CD4-positive, alpha-beta T cell (primary cell): ENCODE results near the gene BLNK. TPM values are rescaled to one million over a fixed set of nuclear protein-coding genes. Genes with fewer than 3 reads are reported as not detected.

Experiments used
- ATAC-seq: fragments of 200-7000 bp; cut with Tn5 transposase; one replicate; pipeline ENCODE4 v1.10.0; 2022; ENCODE audit warnings: mild to moderate bottlenecking; ENCODE audit not compliant: poor library complexity
- CTCF ChIA-PET: fragments of 350-600 bp; sonication (Branson Sonifier 250); formaldehyde crosslinking; loops from one replicate; lab custom pipeline; 2021; ENCODE audit warnings: antibody characterized with exemption, inconsistent platforms; lab: Charles Lee
- POLR2A ChIA-PET: fragments of 350-600 bp; sonication (Branson Sonifier 250); formaldehyde crosslinking; loops from one replicate; lab custom pipeline; 2021; ENCODE audit warnings: antibody characterized with exemption, inconsistent platforms; lab: Charles Lee
- DNase-seq, 14 experiments: peaks; one replicate each; pipeline ENCODE4 v3.0.0-alpha.2; 2013 to 2020; ENCODE audit warnings: mixed read lengths in 2 of 14
- H3K27ac ChIP-seq, 2 donors: one replicate each; pipeline versions ENCODE4 v1.5.1 to v1.7.0; 2013; ENCODE audit warnings: low read length in 2 of 2, low read depth in 1 of 2, mild to moderate bottlenecking in 1 of 2
- H3K27me3 ChIP-seq, 2 experiments: 1 replicate in 1 of 2; 2 replicates in 1 of 2; pipeline versions ENCODE4 v1.6.1 to v1.7.0; 2013; ENCODE audit warnings: low read length in 2 of 2, control low read depth in 1 of 2, mild to moderate bottlenecking in 1 of 2, moderate library complexity in 1 of 2; ENCODE audit not compliant: insufficient read depth in 2 of 2, control insufficient read depth in 1 of 2
- H3K36me3 ChIP-seq: one replicate; pipeline ENCODE4 v1.6.1; 2013; ENCODE audit warnings: low read length, control low read depth; ENCODE audit not compliant: insufficient read depth
- H3K4me1 ChIP-seq: one replicate; pipeline ENCODE4 v1.6.1; 2013; ENCODE audit warnings: low read length, control low read depth; ENCODE audit not compliant: insufficient read depth
- H3K4me3 ChIP-seq: one replicate; pipeline ENCODE4 v1.5.1; 2013; ENCODE audit warnings: mild to moderate bottlenecking, low read length, moderate library complexity
- H3K9me3 ChIP-seq, 2 experiments: 1 replicate in 1 of 2; 2 replicates in 1 of 2; pipeline versions ENCODE4 v1.6.1 to v1.7.0; 2013; ENCODE audit warnings: low read length in 2 of 2, mild to moderate bottlenecking in 2 of 2, control low read depth in 1 of 2, moderate library complexity in 1 of 2; ENCODE audit not compliant: control insufficient read depth in 1 of 2, insufficient read depth in 1 of 2
- H3K27ac Mint-ChIP-seq: one replicate; pipeline ENCODE4 v1.8.0; 2020; ENCODE audit warnings: mixed read lengths
- H3K27me3 Mint-ChIP-seq: one replicate; pipeline ENCODE4 v1.8.0; 2021; ENCODE audit warnings: mixed read lengths
- H3K36me3 Mint-ChIP-seq: one replicate; pipeline ENCODE4 v1.8.0; 2021; ENCODE audit warnings: low read depth, mixed read lengths
- H3K4me1 Mint-ChIP-seq: one replicate; pipeline ENCODE4 v1.8.0; 2021; ENCODE audit warnings: low read depth, mixed read lengths
- H3K4me3 Mint-ChIP-seq: one replicate; pipeline ENCODE4 v1.8.0; 2020; ENCODE audit warnings: mild to moderate bottlenecking, mixed read lengths
- H3K9me3 Mint-ChIP-seq: one replicate; pipeline ENCODE4 v1.8.0; 2020; ENCODE audit warnings: mixed read lengths
- CTCF ChIP-seq: fragments of 200-600 bp; IDR thresholded peaks from one replicate; pipeline ENCODE4 v1.8.0; 2022; ENCODE audit warnings: antibody characterized with exemption, mild to moderate bottlenecking
- intact Hi-C, 2 experiments: fragments of 100-400 bp; cut with DNase I in 1 of 2; cut with micrococcal nuclease in 1 of 2; formaldehyde crosslinking; loops; one replicate each; pipeline versions ENCODE4 v1.15.1 to v1.9.0; 2023 to 2025; cut with DNase I, micrococcal nuclease
- total RNA-seq, 174 experiments: library from RNA in 2 of 174; stranded (reverse) in 2 of 174; gene quantifications; one replicate each; pipeline ENCODE4 v1.2.3 and lab custom pipeline; 2021 to 2026

Gene BLNK
- total RNA-seq, 2 experiments from 2014 or later, result not detected

- Histone ChIP-seq H3K9me3 (no peaks in the 10 kb centered on the region), H3K27ac (no peak overlapping the region), H3K4me3 (no peak overlapping the region), H3K4me1 (no peaks in the 10 kb centered on the region), H3K27me3 (no peaks in the 10 kb centered on the region), H3K36me3 (no peaks in the 10 kb centered on the region)
- no peaks in the 10 kb centered on the region for H3K36me3 Mint-ChIP-seq
- POLR2A ChIA-PET, result no interaction called here
- H3K4me1 Mint-ChIP-seq, result no peaks in the 10 kb centered on the region
- peaks cover 18% of the 10 kb centered on the region for H3K27me3 Mint-ChIP-seq
- no peak for TF ChIP-seq CTCF
- intact Hi-C loops, result no loop called here
- ATAC-seq (no peak), DNase-seq (no peak)
- CTCF ChIA-PET, result no interaction called here
- no peaks in the 10 kb centered on the region for H3K9me3 Mint-ChIP-seq
- no peak overlapping the region for H3K27ac Mint-ChIP-seq
- no peak overlapping the region for H3K4me3 Mint-ChIP-seq
Measured at GRCh38 chr10:96264938-96265337, 6.4 kb downstream of the BLNK start.

DNA sequence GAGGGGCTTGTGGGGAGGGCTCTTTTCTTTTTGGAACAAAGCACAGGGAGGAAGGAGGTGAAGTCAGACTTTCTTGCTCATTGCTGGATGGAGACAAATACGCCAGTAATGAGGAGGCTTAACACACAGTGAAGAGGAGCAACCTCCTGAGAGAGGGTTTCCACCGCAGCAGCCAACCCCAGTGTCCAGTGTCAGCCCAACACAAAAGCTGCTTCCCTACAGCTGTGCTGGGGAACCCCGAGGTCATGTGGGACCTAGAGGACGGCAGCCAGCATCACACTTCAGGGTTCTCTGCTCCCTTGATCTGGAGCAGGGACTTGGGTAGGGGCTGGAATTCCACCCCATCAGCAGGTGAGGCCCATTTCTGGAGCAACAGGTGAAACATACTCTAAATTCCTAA lies 7.7 kb downstream of the BLNK start:
- H3K27me3 ChIP-seq, result no peaks in the 10 kb centered on the region
- DNase-seq (no peak), ATAC-seq (no peak)
- Mint-ChIP-seq H3K27me3 (peaks cover 13% of the 10 kb centered on the region), H3K4me1 (no peaks in the 10 kb centered on the region), H3K36me3 (no peaks in the 10 kb centered on the region), H3K27ac (no peak overlapping the region), H3K4me3 (no peak overlapping the region), H3K9me3 (no peaks in the 10 kb centered on the region)
- no peaks in the 10 kb centered on the region for H3K9me3 ChIP-seq
- no peak overlapping the region for H3K4me3 ChIP-seq
- ChIA-PET POLR2A (no interaction called here), CTCF (no interaction called here)
- intact Hi-C loops, result no loop called here
- H3K36me3 ChIP-seq, result no peaks in the 10 kb centered on the region
- no peak for TF ChIP-seq CTCF
- H3K27ac ChIP-seq, result no peak overlapping the region
- no peaks in the 10 kb centered on the region for H3K4me1 ChIP-seq

DNA sequence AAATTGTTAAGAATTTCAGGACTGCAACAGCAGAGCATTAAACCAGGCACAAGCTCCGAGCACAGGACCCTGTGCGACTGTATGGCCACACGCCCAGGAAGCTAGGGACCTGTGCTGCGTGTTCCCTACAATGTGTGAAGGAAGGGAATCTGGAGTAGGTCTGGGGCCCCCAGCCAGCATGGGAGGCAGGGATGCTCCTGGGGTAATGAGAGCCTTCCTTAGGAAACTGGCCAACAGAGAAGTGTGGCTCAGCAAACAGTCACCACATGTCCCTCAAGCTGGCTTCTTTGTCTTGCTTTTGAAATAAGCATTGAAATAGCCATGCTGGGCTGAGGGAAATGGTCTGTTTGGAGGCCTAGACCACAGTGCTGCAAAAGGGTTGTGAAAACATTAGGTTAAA lies 8.2 kb downstream of the BLNK start:
- ATAC-seq, result no peak
- TF ChIP-seq CTCF, result no peak
- Mint-ChIP-seq H3K27ac (no peak overlapping the region), H3K36me3 (no peaks in the 10 kb centered on the region), H3K27me3 (peaks cover 13% of the 10 kb centered on the region), H3K9me3 (no peaks in the 10 kb centered on the region), H3K4me3 (no peak overlapping the region), H3K4me1 (no peaks in the 10 kb centered on the region)
- H3K27me3 ChIP-seq, result no peaks in the 10 kb centered on the region
- H3K4me3 ChIP-seq, result no peak overlapping the region
- H3K4me1 ChIP-seq, result no peaks in the 10 kb centered on the region
- no peak overlapping the region for H3K27ac ChIP-seq
- H3K36me3 ChIP-seq, result no peaks in the 10 kb centered on the region
- DNase-seq, result no peak
- intact Hi-C loops, result no loop called here
- no peaks in the 10 kb centered on the region for H3K9me3 ChIP-seq
- ChIA-PET CTCF (no interaction called here), POLR2A (no interaction called here)
